ENCODE results near the gene AKAP13.

The AKAP13 gene

GRCh38 chr15:85499371-85499887 is 119.0 kb downstream of the AKAP13 start:
- no peak for DNase-seq

GRCh38 chr15:85500060-85500708 is 119.8 kb downstream of the AKAP13 start:
- DNase-seq, result no peak

- DNase-seq, result no peak
Measured at GRCh38 chr15:85500729-85501128, 120.3 kb downstream of the AKAP13 start.

- no peak for DNase-seq
Measured at GRCh38 chr15:85501574-85501973, 121.2 kb downstream of the AKAP13 start.

GRCh38 chr15:85503151-85503799 is 122.9 kb downstream of the AKAP13 start:
- DNase-seq, result no peak

- DNase-seq, result peak in 14 of 51 donors; percentile 1 to 43 (median 12)
Measured at GRCh38 chr15:85504749-85505676, 124.6 kb downstream of the AKAP13 start.

GRCh38 chr15:85507114-85507513 is 126.7 kb downstream of the AKAP13 start:
- no peak for DNase-seq

GRCh38 chr15:85509973-85510372 is 129.6 kb downstream of the AKAP13 start:
- DNase-seq, result no peak

- DNase-seq, result no peak
Measured at GRCh38 chr15:85514413-85514812, 134.0 kb downstream of the AKAP13 start.

- DNase-seq, result no peak
Measured at GRCh38 chr15:85515212-85515611, 134.8 kb downstream of the AKAP13 start.

- DNase-seq, result no peak
Measured at GRCh38 chr15:85517086-85517485, 136.7 kb downstream of the AKAP13 start.

- DNase-seq, result no peak
Measured at GRCh38 chr15:85518979-85519761, 138.8 kb downstream of the AKAP13 start.

- DNase-seq, result no peak
Measured at GRCh38 chr15:85520650-85521049, 140.2 kb downstream of the AKAP13 start.

GRCh38 chr15:85523530-85523929 is 143.1 kb downstream of the AKAP13 start:
- DNase-seq, result no peak

GRCh38 chr15:85525755-85526154 is 145.4 kb downstream of the AKAP13 start:
- DNase-seq, result no peak

GRCh38 chr15:85527895-85528294 is 147.5 kb downstream of the AKAP13 start:
- no peak for DNase-seq

GRCh38 chr15:85530079-85530478 is 149.7 kb downstream of the AKAP13 start:
- no peak for DNase-seq

GRCh38 chr15:85531083-85531482 is 150.7 kb downstream of the AKAP13 start:
- no peak for DNase-seq

- no peak for DNase-seq
Measured at GRCh38 chr15:85532689-85533088, 152.3 kb downstream of the AKAP13 start.

GRCh38 chr15:85534031-85534430 is 153.6 kb downstream of the AKAP13 start:
- no peak for DNase-seq
